ENCODE results near the gene MAP3K6. TPM values are rescaled to one million over a fixed set of nuclear protein-coding genes. Genes with fewer than 3 reads are reported as not detected.

MAP3K6 gene
- polyA plus RNA-seq, 1 donor from 2014 or later, result 4.4 TPM

GRCh38 chr1:27380224-27380623, 13.5 kb upstream of the MAP3K6 start:
- Histone ChIP-seq H3K27me3 (ENCODE audit: insufficient read depth, low read depth, low read length) (peaks cover 10% of the 10 kb centered on the region), H3K79me2 (replicated peaks; ENCODE audit: insufficient read depth, low read length) (no peaks in the 10 kb centered on the region), H4K20me1 (ENCODE audit: insufficient read depth) (no peaks in the 10 kb centered on the region), H3K4me2 (ENCODE audit: low read length) (no peak overlapping the region), H3K4me3 (ENCODE audit: low read length) (no peak overlapping the region), H3K9me3 (ENCODE audit: low read length) (no peaks in the 10 kb centered on the region), H3F3A (ENCODE audit: insufficient read depth, low read length, poor library complexity, severe bottlenecking) (no peaks in the 10 kb centered on the region), H3K9me2 (ENCODE audit: insufficient read depth, low read length) (no peaks in the 10 kb centered on the region), H3K27ac (ENCODE audit: low read length) (no peak overlapping the region), H2AFZ (ENCODE audit: low read depth, low read length) (no peak overlapping the region), H3K36me3 (ENCODE audit: insufficient read depth, low read length) (no peaks in the 10 kb centered on the region), H3K9ac (ENCODE audit: low read length) (no peak overlapping the region)
- TF ChIP-seq SMC3 (conservative IDR thresholded peaks at IDR 0.05; ENCODE audit: poor library complexity) (no peak), EZH2 (IDR thresholded peaks at IDR 0.05; ENCODE audit: borderline replicate concordance, insufficient read depth, low read length, poor library complexity, severe bottlenecking) (no peak), POLR2AphosphoS5 (IDR thresholded peaks at IDR 0.05) (no peak), RAD21 (conservative IDR thresholded peaks at IDR 0.05) (no peak), EP300 (conservative IDR thresholded peaks at IDR 0.05; ENCODE audit: poor library complexity, severe bottlenecking) (no peak), TAF1 (IDR thresholded peaks at IDR 0.05; ENCODE audit: low read depth) (no peak), MXI1 (conservative IDR thresholded peaks at IDR 0.05; ENCODE audit: poor library complexity, severe bottlenecking) (no peak)
- TF ChIP-seq, protein P1, sequence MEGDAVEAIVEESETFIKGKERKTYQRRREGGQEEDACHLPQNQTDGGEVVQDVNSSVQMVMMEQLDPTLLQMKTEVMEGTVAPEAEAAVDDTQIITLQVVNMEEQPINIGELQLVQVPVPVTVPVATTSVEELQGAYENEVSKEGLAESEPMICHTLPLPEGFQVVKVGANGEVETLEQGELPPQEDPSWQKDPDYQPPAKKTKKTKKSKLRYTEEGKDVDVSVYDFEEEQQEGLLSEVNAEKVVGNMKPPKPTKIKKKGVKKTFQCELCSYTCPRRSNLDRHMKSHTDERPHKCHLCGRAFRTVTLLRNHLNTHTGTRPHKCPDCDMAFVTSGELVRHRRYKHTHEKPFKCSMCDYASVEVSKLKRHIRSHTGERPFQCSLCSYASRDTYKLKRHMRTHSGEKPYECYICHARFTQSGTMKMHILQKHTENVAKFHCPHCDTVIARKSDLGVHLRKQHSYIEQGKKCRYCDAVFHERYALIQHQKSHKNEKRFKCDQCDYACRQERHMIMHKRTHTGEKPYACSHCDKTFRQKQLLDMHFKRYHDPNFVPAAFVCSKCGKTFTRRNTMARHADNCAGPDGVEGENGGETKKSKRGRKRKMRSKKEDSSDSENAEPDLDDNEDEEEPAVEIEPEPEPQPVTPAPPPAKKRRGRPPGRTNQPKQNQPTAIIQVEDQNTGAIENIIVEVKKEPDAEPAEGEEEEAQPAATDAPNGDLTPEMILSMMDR (IDR thresholded peaks at IDR 0.05; ENCODE audit: poor library complexity, severe bottlenecking), result no peak
- TF ChIP-seq, protein P2, sequence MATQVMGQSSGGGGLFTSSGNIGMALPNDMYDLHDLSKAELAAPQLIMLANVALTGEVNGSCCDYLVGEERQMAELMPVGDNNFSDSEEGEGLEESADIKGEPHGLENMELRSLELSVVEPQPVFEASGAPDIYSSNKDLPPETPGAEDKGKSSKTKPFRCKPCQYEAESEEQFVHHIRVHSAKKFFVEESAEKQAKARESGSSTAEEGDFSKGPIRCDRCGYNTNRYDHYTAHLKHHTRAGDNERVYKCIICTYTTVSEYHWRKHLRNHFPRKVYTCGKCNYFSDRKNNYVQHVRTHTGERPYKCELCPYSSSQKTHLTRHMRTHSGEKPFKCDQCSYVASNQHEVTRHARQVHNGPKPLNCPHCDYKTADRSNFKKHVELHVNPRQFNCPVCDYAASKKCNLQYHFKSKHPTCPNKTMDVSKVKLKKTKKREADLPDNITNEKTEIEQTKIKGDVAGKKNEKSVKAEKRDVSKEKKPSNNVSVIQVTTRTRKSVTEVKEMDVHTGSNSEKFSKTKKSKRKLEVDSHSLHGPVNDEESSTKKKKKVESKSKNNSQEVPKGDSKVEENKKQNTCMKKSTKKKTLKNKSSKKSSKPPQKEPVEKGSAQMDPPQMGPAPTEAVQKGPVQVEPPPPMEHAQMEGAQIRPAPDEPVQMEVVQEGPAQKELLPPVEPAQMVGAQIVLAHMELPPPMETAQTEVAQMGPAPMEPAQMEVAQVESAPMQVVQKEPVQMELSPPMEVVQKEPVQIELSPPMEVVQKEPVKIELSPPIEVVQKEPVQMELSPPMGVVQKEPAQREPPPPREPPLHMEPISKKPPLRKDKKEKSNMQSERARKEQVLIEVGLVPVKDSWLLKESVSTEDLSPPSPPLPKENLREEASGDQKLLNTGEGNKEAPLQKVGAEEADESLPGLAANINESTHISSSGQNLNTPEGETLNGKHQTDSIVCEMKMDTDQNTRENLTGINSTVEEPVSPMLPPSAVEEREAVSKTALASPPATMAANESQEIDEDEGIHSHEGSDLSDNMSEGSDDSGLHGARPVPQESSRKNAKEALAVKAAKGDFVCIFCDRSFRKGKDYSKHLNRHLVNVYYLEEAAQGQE (IDR thresholded peaks at IDR 0.05; ENCODE audit: borderline replicate concordance), result no peak

- Histone ChIP-seq H3K9me2 (ENCODE audit: insufficient read depth, low read length) (no peaks in the 10 kb centered on the region), H3K36me3 (ENCODE audit: insufficient read depth, low read length) (no peaks in the 10 kb centered on the region), H3K79me2 (replicated peaks; ENCODE audit: insufficient read depth, low read length) (no peaks in the 10 kb centered on the region), H2AFZ (ENCODE audit: low read depth, low read length) (no peak overlapping the region), H3K9ac (ENCODE audit: low read length) (no peak overlapping the region), H3K4me2 (ENCODE audit: low read length) (no peak overlapping the region), H3F3A (ENCODE audit: insufficient read depth, low read length, poor library complexity, severe bottlenecking) (no peaks in the 10 kb centered on the region), H3K9me3 (ENCODE audit: low read length) (no peaks in the 10 kb centered on the region), H3K27me3 (ENCODE audit: insufficient read depth, low read depth, low read length) (peaks cover 10% of the 10 kb centered on the region), H4K20me1 (ENCODE audit: insufficient read depth) (no peaks in the 10 kb centered on the region), H3K27ac (ENCODE audit: low read length) (no peak overlapping the region), H3K4me3 (ENCODE audit: low read length) (no peak overlapping the region)
- TF ChIP-seq, protein P2 (IDR thresholded peaks at IDR 0.05; ENCODE audit: borderline replicate concordance), result no peak
- TF ChIP-seq TAF1 (IDR thresholded peaks at IDR 0.05; ENCODE audit: low read depth), result no peak
- TF ChIP-seq POLR2AphosphoS5 (IDR thresholded peaks at IDR 0.05), result no peak
- no peak for TF ChIP-seq RAD21 (conservative IDR thresholded peaks at IDR 0.05)
- TF ChIP-seq EP300 (conservative IDR thresholded peaks at IDR 0.05; ENCODE audit: poor library complexity, severe bottlenecking), result no peak
- TF ChIP-seq, protein P1 (IDR thresholded peaks at IDR 0.05; ENCODE audit: poor library complexity, severe bottlenecking), result no peak
- TF ChIP-seq MXI1 (conservative IDR thresholded peaks at IDR 0.05; ENCODE audit: poor library complexity, severe bottlenecking), result no peak
- no peak for TF ChIP-seq SMC3 (conservative IDR thresholded peaks at IDR 0.05; ENCODE audit: poor library complexity)
- no peak for TF ChIP-seq EZH2 (IDR thresholded peaks at IDR 0.05; ENCODE audit: borderline replicate concordance, insufficient read depth, low read length, poor library complexity, severe bottlenecking)
These were observed 12.9 kb upstream of the MAP3K6 start for GRCh38 chr1:27379564-27380122.

Measured in neural cell (in vitro differentiated cells).